CD4-positive, alpha-beta T cell treated with Interleukin-15 for 4 hours (primary cell): Measurements from ENCODE around the gene FGF14.
A peak's percentile ranks its signal among the peaks of the same experiment; 100 is the strongest.

Experiments used
- DNase-seq: peaks from one replicate; pipeline ENCODE4 v3.0.0-alpha.2; 2020; ENCODE audit warnings: low spot score

The FGF14 gene

DNA sequence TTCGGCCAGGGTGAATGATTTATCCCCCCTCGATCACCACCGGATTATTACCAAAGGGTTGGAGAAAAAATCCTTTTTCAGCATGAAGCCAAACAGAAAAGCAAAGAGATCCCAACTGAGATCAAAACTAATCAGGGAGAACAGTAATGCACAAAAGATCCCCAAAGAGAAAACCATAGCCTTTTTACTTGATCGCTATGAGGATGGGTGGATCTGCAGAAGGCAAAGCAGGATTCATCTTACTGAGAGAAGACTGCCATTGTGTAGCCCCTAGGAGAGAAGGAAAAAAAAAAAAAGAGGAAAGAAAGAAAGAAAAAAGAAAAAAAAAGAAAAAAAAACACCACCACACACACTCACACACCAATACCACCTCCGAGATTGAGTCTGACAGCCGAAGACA, at the start of gene FGF14:
Gene FGF14, minus strand, starts transcription at position 283 of the 400 bp plus-strand sequence.
- DNase-seq, result no peak

DNA sequence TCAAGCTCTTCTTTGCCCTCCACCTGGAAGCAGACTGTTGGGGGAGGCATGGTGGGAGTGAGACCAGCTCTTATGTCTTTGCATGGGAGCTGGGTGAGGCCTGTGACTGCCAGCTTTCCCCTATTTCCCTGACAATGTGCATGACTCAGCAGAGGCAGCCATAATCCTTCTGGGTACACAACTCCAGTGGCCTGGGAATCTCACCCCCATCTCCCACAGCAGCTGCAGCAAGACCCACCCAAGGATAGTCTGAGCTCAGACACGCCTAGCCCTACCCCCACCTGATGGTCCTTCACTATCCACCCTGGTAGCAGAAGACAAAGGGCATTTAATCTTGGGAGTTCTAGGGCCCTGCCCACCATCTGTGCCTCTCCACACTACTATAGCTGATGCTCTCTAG, 41.4 kb upstream of the FGF14 start:
- no peak for DNase-seq

DNA sequence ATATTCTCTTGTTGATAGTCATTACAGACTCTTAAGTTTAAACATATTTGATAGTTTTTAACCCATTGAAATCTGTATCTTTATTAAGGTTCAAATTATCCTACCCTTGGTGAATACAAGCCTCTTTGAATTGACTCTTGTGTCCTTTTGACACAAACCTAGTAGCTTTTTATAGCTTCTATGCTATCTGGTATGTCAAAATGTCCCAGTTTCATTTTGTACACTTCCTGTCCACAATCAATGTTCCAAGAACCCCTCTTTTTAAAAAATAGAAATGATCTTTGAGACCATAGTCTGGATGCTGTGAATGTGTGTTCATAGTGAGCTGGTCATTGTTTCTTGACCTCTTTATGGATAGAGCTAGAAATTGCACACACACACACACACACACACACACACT, 39.2 kb upstream of the FGF14 start:
- no peak for DNase-seq

DNA sequence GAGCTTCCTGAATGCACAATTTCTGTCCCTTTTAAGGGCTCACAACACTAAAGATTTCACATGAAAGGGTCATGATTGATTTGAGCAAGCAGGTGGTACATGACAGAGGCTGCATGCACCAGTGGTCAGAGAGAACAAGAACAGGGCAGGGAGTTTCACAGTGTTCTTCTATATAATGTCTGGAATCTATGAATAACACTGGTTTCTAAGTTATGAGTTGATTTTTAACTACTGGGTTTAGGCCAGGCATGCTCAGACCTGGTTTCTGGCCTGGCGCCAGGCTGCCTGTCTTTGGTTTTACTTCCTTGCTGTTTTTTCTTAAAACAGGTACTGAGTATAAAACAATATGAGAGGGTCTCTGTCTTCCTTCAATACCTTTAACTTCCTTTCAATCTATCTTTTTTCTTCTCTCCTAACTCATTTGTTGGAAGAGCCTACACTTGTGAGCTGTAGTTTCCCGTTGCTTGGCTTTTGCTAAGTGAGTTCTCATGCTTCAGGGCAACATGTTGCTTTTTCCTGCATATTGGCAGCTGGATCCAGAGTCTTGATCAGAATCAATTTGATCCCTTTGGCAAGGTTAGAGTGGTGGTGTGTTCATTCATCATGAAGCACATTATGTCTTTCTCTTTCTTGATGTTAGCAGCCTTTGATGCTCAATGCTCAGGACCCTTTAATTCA, 38.5 kb upstream of the FGF14 start:
- no peak for DNase-seq

DNA sequence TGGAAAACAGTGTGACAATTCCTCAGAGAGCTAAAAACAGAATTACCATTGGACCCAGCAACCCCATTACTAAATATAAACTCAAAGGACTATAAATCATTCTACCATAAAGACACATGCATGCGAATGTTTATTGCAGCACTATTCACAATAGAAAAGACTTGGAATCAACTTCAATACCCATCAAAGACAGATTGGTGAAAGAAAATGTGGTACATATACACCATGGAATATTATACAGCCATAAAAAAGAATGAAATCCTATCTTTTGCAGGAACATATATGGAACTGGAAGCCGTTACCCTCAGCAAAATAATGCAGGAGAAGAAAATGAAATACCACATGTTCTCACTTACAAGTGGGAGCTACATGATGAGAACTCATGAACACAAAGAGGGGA, 20.8 kb upstream of the FGF14 start:
- no peak for DNase-seq

DNA sequence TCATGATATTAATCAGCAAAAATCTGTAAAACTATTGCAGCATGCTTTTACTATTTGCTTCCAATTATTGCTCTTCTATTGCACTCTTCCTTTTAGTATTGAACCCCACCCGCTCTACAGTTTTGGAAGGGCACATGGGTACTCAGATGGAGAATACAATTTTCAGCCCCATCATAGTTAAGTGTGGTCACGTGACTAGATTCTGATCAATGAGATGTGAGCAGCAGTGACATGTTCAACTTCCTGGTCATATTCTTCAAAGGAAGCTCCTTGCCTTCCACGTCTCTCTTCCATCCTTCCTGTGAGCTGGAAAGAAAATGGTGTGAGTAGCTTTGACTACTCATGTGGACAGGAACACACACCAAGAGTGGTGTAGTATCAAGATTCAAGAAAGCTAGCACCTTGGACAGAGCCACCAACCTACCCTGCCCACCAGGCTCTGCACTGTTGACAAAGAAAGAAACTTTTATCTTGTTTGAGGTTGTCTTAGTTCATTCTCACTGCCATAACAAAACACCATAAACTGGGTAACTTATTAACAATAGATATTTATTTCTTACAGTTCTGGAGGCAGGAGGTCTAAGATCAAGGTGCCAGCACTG, 3.8 kb upstream of the FGF14 start:
- DNase-seq, result no peak

DNA sequence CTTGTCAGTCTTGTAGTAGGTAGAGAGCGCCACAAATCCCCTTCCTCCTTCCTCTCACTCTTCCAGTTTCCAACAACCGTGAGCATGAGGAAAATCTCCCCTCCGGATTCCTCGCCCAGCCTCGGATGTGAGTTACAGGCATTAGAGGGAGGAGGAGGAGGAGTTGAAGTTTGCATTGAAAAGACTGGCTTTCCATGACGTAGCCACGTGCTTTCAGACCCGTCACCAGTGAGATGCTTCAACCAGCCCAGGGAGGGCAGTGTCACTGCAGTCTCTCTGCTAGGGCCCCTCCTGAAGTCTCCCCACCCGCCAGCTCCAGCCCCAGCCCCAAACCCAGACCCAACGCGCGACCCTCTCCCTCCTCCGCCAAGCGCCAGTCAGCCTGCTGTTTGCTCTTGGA, 442 bp upstream of the FGF14 start:
- no peak for DNase-seq

DNA sequence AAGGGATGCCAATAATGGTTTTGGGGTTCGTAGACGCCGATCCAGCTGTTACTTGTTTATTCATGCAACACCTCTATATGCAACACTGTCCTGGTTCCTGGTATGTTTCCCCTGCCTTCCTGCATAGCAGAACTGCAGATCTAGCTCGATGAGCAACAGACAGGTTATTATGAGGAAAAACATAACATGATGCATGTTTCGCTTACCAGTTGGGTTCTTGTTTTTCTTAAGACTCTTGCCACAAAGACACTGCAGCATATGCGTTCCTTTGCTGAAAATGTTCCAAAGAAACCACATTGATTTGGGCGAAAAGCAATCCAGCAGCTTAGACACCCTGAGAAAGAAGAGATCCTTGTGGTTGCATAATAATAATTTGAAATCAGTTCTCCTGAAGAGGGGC, 583 bp downstream of the FGF14 start:
- no peak for DNase-seq

DNA sequence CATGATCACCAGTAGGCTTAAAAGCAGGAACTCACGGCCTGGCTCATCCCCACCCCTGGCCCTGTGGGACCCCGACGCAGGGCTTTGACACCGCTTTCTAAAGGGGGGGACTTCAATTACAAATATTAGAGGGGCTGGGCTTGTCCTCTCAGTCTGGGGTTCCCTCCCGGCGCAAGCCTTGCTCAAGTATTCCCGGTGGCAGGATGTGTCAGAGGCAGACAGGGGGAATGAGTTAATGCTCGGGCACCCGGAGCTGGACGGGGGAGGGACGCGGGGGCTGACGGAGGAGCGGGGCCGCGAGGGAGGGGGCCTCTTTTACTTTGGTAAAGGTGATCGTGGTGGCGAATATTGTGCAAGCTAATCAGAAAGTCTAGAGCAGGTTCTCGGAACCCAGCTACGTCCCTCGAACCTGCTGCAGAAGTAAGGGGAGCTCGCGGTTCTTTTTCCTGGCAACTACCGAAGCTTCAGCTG, 1.1 kb downstream of the FGF14 start:
- DNase-seq, result no peak

DNA sequence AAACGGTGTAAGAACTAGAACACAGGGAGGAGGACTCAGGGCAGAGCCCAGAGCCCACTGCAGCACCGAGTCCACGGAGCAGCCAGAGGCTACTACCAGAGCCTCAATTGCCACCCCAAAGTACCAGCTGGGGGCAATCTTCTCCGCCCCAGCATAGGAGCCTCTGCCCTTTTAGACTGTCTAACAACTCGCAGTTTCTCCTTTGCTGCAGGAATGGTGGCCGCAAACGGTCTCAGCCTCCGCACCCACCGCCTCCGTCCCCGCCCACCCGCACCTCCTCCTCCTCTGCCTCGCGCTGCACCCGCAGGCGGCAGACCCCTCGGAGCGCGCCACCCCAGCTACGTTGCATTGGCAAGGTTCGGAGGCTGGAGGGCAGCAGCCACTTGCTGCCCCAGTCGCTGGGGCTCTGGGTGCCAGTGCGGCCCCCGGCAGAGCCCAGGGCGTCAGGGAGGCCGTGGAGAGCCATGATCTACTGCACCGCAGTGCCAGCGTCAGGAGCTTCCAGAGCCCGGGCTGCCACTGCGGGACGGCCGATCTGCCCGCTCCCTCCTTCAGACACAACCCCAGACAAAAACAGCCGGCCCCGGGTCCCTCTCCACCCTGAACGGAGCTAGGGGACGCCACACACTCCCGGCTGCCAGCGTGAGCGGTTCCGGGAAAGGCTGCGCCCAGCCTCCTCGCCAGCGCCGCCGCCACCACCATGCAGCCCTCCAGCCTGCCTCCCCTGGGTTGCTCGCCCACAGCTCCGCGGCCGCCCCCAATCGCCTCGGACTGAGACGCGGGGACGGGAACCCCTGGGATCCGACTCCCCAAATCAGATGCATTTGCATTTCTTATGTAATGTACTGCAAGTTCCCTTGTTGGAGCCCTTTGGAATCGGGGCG, 1.8 kb downstream of the FGF14 start:
- no peak for DNase-seq

DNA sequence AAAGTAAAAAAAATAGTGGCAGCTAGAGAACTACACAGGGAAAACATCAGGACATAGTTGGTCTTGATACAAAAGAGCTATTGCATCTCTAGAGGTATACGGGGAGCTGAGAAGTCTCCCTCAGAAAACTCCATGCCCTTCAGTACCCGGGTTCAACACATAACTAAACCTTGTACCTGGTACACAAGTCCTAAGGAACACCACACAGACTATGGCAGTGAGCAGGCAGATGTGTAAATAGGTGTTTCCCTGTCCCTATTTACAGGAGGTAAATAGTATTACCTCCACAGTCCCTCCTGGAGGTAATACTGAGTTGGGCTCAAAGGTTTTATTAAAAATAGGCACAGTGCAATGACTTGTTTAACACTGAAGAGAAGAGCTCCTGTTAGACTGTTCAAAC, 5.9 kb downstream of the FGF14 start:
- DNase-seq, result no peak

DNA sequence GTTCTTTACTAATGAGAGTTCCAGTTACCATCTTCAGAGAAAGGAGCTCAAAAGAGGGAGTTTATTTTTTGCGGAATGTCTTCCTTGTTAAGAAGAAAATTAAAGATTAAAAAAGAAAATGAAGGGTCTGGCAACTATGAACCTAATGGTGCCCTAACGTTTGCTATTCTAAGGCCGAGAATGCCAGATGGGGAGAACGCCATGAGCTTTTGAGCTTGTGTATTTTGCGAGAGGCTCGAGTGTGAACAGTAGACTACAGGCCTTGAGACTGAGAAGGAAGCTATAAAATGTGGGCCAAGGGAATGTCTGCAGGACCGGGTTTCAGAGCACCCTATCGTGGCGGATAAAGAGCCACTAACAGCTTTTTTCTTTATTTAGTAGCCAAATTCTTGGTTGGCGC, 6.7 kb downstream of the FGF14 start:
- DNase-seq, result no peak

DNA sequence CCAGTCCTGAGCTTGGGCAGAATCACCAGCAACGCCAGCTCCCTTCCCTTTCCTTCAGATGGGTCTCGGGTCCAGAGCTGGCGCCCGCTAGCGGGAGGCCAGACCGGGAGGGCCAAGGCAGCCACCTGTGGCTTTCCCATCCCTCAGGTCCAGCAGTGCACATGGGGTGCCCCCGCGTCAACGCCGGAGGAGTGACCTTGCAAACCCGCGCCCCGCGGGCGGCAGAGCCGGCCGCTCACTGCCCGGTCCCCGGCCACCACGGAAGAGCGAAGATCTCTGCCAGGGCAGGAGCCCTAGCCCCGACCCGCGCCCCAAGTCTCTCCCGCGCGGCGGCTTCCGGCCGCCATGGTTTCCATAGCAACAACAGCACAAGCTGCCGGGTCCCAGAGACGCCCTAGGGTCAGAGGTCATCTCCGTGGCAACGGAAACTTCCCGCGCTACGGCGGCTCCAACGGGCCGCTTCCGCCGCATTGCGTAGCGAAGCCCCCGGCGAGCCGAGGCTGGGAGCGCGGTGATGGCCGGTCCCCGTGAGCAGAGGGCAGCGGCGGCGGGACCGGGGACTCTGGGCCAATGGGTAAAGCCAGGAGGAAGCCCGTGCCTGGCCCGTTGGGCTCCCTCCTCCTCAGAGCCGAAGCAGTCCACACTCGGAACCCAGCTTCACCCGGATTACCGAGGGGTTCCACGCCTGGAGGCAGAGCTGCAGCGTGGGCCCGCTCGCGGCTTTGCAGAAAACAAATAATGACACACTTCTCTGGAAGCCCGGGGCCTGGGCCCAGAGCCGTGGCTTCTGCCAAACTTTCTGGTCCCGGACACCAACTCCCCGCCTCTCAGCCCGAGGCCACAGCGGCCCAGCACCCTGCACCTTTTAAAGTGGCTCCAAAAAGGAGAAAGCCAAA, 7.4 kb downstream of the FGF14 start:
- DNase-seq, result peak; percentile 95

DNA sequence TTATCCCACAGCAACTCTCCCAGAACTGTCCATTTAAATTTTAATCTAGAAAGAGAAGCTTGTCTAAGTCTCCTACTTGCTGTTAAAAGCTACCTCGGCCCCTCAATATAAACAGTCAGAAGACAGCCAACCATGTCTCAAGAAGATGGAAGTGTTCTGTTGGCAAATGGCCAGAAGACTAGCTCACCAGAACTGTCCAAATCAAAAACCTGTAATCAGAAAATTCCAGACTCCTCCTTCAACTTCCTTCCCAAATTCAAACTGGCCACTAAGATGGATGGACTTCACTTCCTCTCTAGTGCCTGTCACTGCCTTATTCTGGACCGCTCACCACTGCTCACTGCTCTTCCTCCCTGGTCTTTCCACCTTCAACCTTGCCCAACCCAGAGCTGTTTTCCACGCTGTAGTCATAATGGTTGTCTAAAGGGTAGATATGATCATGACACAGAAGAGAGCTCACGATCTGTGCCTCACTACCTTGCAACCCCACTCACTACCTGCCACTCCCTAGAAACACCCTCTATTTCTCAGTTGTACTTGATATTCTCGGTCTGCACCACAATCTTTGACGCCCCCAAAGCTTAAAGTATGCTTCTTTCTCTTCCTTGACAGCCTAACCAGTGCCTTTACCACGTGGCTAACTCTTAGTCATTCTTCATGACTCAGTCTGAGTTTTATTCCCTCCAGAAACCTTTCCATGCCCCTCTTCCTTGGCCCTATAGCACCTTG, 9.2 kb downstream of the FGF14 start:
- no peak for DNase-seq

DNA sequence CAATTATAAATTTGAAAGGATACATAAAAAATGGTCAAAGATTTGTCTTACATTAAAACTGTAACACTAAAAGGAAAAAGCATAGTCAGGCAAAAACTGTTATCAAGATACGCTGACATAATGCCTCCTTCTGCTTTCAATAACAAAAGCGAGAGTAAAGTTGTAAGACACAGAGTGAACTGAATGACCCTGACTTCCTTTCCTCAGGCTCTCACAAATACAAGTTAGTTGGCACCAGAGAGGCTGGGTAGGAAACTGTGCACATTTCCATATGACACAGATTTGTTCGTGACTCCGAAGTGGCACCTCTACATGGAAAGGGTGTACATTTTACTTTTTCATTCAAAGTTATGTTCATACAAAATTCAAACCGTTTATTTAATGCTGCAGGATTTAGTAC, 15.4 kb downstream of the FGF14 start:
- DNase-seq, result no peak

DNA sequence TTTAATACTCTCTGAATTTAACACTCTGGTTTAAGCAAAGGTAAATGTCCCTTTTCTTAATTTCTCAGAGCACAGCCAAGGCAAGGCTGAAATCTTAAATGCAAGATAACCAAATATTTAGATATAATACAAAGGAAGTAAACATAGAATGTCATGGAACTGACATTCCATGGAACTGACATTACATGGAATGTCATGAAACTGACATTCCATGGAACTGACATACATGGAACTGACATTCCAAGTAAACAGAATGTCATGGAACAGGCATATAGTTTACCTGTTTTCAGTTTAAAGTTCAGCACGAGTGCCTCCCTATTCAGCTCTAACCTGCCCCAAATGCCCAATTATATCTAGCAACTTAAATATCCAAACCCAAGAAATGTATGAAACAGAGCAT, 21.8 kb downstream of the FGF14 start:
- no peak for DNase-seq

DNA sequence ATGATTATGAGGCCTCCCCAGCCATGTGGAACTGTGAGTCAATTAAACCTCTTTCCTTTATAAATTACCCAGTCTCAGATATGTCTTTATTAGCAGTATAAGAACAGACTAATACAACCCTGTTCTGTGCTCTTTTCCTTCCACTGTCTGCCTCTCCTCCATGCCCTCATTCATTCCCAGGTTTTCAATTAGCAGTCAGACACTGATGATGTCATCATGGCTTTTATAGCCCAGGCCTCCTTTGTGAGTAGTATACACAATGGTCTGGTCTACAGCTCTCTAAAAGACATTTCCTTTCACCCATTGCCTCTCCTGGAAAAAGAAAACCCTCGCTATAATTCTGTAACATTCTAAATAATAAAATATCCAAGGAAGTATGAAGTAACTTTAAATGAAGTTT, 25.5 kb downstream of the FGF14 start:
- no peak for DNase-seq

DNA sequence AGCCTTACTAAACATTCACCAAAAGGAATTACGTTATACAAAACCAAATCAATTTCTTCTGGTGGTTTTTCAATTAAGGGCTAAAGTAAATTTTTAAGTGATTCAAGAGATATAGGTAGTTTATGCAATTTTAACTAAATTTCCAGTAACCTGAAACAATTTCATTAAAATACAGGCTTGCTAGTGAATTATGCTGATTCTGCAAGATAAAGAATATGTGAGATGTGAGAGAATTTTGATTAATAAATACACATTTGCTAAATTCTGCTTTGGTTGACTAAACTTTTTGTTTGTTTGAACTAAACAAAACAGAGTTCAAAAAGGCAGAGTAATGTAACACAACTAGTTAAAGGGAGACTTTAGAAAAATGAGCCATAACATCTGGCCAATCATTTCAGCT, 27.1 kb downstream of the FGF14 start:
- DNase-seq, result no peak

DNA sequence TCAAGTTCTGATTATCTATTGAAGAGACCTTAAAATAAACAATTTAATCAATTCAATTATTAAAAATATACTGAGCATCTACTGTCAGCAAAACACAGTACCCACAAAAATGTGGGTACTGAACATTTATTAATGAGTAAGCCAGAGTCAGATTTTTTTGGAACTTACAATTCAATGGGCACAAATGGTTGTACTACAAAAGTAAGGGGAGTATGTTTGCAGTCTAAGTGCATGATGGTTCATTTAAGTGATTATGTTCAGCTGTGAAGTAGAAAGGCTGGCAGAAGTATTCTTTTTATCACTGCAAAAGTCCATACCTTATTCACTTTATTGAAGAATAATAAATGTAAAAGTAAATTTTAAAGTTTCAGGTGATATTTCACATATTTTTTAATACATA, 27.6 kb downstream of the FGF14 start:
- DNase-seq, result no peak

DNA sequence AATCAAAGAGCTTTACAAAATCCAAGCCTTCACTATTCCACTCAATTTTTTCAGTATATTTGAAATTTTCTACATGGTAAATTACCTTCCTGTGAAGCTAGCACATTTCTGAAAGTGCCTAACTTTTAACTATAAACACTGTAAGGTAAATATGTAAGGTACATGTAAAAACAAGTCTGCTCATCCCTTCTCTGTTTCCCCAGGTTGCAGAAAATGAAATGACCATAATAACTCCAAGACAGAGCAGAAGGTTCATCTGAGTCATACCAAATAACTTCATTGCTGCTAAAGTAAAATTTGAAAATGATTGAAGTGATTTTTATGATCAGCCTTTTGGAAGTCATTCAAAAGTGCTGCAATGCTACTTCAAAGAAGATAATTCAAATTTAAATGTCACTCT, 28.6 kb downstream of the FGF14 start:
- no peak for DNase-seq

DNA sequence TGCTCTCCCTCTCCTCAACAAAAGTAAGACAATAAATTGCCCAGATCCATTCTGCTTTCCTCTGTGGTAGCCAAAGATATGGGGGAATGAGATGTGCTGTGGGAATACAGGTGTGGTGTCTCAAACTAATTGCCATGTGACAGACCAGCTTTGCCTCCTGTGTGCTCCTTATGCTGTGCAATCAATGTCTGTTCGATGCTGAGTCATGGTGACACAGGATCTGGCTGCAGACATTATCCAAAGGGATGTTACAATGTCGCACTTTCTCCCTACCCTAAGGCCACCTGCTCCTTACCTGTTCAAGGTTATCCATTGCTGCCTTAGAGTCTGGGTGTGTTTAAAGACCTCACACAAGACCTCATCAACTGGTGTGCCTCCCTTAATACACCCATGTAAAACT, 32.5 kb downstream of the FGF14 start:
- DNase-seq, result no peak
